Measurements from ENCODE around the gene CRY2.

CRY2 gene

DNA sequence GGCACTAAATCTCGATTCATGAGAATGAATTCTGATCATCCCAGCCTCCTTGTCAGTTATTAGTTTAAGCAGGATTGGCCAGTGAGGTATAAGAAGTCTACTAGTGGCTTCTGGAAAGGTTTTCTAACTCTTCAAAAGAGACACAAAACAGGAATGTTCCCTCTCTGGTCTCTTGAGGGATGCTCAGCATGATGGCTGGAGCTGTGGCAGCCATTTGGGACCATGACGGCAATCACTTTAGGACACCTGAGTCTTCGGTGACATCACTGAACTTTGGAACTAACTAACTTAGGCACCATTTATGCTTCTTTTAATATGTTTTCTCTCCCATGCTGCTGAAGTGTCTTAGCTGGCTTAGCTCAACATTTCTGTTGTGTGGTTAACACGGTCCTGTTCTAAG is 20.2 kb upstream of the CRY2 start:
- in situ Hi-C loops (cut with MboI; ENCODE audit: low sequenced_read_pairs, unreplicated experiment): no loop called here
- no peak for DNase-seq (ENCODE audit: low spot score)
- TF ChIP-seq, protein P1, sequence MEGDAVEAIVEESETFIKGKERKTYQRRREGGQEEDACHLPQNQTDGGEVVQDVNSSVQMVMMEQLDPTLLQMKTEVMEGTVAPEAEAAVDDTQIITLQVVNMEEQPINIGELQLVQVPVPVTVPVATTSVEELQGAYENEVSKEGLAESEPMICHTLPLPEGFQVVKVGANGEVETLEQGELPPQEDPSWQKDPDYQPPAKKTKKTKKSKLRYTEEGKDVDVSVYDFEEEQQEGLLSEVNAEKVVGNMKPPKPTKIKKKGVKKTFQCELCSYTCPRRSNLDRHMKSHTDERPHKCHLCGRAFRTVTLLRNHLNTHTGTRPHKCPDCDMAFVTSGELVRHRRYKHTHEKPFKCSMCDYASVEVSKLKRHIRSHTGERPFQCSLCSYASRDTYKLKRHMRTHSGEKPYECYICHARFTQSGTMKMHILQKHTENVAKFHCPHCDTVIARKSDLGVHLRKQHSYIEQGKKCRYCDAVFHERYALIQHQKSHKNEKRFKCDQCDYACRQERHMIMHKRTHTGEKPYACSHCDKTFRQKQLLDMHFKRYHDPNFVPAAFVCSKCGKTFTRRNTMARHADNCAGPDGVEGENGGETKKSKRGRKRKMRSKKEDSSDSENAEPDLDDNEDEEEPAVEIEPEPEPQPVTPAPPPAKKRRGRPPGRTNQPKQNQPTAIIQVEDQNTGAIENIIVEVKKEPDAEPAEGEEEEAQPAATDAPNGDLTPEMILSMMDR (IDR thresholded peaks at IDR 0.05; ENCODE audit: borderline replicate concordance, control extremely low read depth, extremely low read depth, insufficient read depth, missing control alignments): no peak

DNA sequence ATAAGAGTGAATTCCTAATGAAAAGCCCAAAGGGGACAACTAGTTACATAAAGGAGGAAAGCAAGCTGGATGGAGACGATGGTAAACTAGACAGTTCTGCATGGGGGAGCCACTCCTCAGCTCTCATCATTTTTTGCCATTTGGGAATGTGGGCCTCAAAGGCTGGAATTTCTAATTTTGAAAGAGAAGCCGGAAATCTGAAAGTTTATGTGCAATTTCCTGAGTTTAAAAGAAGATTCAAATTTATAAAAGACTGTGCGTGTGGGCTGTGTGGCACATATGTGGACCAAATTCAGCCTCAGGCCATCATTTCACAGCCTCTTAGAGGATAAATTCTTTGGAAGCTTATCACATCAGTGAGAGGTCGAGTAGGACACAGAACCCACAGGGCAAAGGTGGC is 18.3 kb upstream of the CRY2 start:
- no peak for DNase-seq (ENCODE audit: low spot score)
- in situ Hi-C loops (cut with MboI; ENCODE audit: low sequenced_read_pairs, unreplicated experiment): no loop called here
- TF ChIP-seq, protein P1 (IDR thresholded peaks at IDR 0.05; ENCODE audit: borderline replicate concordance, control extremely low read depth, extremely low read depth, insufficient read depth, missing control alignments): no peak

DNA sequence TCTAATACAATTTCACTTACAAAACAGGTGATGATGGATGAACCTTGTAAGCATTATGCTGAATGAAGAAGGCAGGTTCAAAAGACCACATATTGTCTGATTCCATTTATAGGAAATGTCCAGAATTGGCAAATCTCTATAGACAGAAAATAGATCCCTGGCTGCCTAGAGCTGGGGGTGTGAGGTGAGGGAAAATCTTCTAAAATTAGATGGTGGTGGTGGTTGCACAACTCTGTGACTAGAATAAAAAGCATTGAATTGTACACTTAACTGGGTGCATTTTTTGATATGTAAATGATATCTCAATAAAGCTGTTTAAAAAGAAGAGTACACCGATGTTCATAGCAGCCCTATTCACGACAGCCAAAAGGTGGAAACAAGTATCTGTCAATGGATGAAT is 16.7 kb upstream of the CRY2 start:
- TF ChIP-seq, protein P1 (IDR thresholded peaks at IDR 0.05; ENCODE audit: borderline replicate concordance, control extremely low read depth, extremely low read depth, insufficient read depth, missing control alignments): no peak
- no peak for DNase-seq (ENCODE audit: low spot score)
- in situ Hi-C loops (cut with MboI; ENCODE audit: low sequenced_read_pairs, unreplicated experiment): no loop called here

DNA sequence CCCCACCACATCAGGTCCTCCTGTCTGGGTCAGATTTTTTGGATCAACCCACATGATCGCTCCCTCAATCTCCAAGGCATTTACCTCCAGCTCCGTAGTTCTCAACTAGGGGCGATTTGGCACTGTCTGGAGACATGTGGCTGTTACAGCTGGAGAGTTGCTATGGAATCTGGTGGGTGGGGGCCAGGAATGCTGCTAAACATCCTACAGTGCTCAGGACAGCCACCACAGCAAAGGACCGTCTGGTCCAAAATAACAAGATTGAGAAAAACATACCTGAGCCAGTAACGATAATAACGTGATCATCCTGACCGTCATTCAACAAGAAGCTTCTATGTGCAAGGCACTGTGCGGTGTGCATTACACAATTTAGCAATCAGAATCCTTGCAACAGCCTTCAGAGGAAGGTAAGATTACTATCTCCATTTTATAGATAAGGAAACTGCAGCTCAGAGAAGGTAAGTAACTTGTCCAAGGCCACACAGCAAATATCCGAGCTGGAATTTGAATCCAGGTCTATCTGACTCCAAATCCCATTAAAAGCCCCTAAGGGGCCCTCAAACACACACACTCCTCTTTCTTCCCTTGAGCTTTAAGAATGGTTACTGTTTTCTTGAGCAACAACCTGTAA is 14.3 kb upstream of the CRY2 start:
- no peak for DNase-seq (ENCODE audit: low spot score)
- in situ Hi-C loops (cut with MboI; ENCODE audit: low sequenced_read_pairs, unreplicated experiment): no loop called here
- TF ChIP-seq, protein P1 (IDR thresholded peaks at IDR 0.05; ENCODE audit: borderline replicate concordance, control extremely low read depth, extremely low read depth, insufficient read depth, missing control alignments): no peak

DNA sequence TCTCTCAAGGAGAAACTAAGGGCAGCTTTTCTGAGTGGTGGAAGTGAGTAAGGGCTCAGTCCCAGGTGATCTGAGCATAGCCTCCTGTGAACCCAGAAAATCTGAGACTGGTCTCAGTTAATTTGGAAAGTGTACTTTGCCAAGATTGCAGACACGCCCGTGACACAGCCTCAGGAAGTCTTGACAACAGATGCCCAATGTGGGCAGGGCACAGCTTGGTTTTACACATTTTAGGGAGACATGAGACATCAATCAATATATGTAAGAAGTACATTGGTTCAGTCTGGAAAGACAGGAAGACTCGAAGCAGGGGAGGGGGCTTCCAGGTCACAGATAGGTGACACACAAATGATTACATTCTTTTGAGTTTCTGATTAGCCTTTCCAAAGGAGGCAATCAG is 13.5 kb upstream of the CRY2 start:
- in situ Hi-C loops (cut with MboI; ENCODE audit: low sequenced_read_pairs, unreplicated experiment): no loop called here
- DNase-seq (ENCODE audit: low spot score): no peak
- TF ChIP-seq, protein P1 (IDR thresholded peaks at IDR 0.05; ENCODE audit: borderline replicate concordance, control extremely low read depth, extremely low read depth, insufficient read depth, missing control alignments): no peak

DNA sequence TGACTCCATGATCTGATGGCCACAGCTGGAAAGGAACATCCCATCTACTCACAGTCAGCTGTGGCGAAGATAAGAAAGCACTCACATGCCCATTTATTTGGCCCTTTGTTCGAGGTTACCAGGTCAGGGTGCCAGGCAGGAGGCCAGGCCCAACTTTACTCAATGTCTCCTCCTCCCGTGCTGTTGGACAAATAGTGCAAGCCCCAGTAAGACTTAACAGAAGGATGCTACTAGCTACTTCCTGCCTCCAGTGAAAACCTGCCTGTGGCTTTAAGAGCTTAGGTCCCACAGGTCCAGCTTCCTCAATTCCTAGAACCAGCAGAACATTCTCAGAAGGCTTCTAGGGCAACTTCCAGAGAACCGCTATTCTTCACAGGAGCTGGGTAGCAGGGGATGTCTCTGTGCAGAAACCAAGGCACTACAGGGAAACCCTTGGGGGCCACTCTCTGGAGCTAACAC is 12.9 kb upstream of the CRY2 start:
- TF ChIP-seq, protein P1 (IDR thresholded peaks at IDR 0.05; ENCODE audit: borderline replicate concordance, control extremely low read depth, extremely low read depth, insufficient read depth, missing control alignments): no peak
- DNase-seq (ENCODE audit: low spot score): no peak
- in situ Hi-C loops (cut with MboI; ENCODE audit: low sequenced_read_pairs, unreplicated experiment): no loop called here

Data from GM13976 (cell line).